Sigmoid colon (tissue), 3 donors: ENCODE data around the gene TBX4.

ENCODE experiments used
- POLR2A ChIP-seq, 2 donors: fragments of 450-650 bp; IDR thresholded peaks; one replicate each; pipeline ENCODE4 v1.6.1; 2016; ENCODE audit warnings: antibody characterized with exemption in 2 of 2, mild to moderate bottlenecking in 2 of 2, moderate library complexity in 2 of 2
- TF ChIP-seq, protein P1 (sequence below), 4 experiments: fragments of 450-650 bp in 3 of 4; fragments of 200-600 bp in 1 of 4; IDR thresholded peaks; one replicate each; pipeline ENCODE4 v1.5.1; 2016 to 2019; ENCODE audit warnings: antibody characterized with exemption in 4 of 4, mild to moderate bottlenecking in 3 of 4, moderate library complexity in 2 of 4

DNA sequence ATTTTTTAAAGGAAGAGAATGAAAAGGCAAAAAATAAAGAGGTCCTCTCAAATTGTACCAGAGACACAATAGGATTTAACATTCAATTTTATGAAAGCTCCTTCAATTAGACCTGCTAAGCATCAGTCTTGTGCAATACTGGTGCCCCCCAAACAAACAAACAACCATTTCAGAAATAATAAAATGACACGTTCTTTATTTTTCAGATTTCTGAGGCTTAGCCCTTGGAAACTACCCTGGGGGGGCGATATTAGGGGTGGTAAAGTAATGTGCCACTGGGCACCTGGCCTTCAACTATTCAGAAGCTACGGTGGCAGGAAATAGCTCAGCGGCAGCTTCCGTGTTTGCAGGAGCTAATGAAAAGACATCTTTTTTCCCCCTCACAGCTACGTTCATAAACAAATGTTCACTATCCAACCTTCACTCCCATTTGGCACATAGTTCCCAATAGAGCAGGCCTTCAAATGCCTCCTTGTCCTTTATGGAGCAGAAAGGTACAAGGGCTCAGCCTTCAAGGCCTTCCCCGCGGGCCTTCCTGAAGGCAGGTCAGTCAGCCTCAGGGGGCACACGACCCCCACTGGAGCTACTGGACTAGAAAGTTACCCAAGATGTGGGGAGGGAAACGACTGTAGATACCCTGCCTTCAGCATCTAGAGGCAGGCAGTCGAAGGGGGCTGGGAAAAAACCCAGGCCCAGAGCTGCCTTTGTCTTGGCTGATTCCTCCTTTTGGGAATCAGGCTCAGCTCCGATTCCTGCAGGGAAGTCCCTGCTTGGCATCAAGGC is 44.1 kb downstream of the TBX4 start:
- TF ChIP-seq, protein P1, sequence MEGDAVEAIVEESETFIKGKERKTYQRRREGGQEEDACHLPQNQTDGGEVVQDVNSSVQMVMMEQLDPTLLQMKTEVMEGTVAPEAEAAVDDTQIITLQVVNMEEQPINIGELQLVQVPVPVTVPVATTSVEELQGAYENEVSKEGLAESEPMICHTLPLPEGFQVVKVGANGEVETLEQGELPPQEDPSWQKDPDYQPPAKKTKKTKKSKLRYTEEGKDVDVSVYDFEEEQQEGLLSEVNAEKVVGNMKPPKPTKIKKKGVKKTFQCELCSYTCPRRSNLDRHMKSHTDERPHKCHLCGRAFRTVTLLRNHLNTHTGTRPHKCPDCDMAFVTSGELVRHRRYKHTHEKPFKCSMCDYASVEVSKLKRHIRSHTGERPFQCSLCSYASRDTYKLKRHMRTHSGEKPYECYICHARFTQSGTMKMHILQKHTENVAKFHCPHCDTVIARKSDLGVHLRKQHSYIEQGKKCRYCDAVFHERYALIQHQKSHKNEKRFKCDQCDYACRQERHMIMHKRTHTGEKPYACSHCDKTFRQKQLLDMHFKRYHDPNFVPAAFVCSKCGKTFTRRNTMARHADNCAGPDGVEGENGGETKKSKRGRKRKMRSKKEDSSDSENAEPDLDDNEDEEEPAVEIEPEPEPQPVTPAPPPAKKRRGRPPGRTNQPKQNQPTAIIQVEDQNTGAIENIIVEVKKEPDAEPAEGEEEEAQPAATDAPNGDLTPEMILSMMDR (IDR thresholded peaks at IDR 0.05): no peak
- no peak for TF ChIP-seq POLR2A (IDR thresholded peaks at IDR 0.05)
